Measurements from ENCODE around the gene RPL10. TPM values are rescaled to one million over a fixed set of nuclear protein-coding genes. Genes with fewer than 3 reads are reported as not detected.
A peak's percentile ranks its signal among the peaks of the same experiment; 100 is the strongest.

RPL10 gene
- total and polyA plus RNA-seq, 9 of the 15 experiments (the other 6 are each of a cell fraction or from before 2014, with no cell fraction given), result 3,774 to 7,600 (median 5,014) TPM

GRCh38 chrX:154397888-154398667, at the start of gene RPL10 (continued):
- TF ChIP-seq, protein P1, sequence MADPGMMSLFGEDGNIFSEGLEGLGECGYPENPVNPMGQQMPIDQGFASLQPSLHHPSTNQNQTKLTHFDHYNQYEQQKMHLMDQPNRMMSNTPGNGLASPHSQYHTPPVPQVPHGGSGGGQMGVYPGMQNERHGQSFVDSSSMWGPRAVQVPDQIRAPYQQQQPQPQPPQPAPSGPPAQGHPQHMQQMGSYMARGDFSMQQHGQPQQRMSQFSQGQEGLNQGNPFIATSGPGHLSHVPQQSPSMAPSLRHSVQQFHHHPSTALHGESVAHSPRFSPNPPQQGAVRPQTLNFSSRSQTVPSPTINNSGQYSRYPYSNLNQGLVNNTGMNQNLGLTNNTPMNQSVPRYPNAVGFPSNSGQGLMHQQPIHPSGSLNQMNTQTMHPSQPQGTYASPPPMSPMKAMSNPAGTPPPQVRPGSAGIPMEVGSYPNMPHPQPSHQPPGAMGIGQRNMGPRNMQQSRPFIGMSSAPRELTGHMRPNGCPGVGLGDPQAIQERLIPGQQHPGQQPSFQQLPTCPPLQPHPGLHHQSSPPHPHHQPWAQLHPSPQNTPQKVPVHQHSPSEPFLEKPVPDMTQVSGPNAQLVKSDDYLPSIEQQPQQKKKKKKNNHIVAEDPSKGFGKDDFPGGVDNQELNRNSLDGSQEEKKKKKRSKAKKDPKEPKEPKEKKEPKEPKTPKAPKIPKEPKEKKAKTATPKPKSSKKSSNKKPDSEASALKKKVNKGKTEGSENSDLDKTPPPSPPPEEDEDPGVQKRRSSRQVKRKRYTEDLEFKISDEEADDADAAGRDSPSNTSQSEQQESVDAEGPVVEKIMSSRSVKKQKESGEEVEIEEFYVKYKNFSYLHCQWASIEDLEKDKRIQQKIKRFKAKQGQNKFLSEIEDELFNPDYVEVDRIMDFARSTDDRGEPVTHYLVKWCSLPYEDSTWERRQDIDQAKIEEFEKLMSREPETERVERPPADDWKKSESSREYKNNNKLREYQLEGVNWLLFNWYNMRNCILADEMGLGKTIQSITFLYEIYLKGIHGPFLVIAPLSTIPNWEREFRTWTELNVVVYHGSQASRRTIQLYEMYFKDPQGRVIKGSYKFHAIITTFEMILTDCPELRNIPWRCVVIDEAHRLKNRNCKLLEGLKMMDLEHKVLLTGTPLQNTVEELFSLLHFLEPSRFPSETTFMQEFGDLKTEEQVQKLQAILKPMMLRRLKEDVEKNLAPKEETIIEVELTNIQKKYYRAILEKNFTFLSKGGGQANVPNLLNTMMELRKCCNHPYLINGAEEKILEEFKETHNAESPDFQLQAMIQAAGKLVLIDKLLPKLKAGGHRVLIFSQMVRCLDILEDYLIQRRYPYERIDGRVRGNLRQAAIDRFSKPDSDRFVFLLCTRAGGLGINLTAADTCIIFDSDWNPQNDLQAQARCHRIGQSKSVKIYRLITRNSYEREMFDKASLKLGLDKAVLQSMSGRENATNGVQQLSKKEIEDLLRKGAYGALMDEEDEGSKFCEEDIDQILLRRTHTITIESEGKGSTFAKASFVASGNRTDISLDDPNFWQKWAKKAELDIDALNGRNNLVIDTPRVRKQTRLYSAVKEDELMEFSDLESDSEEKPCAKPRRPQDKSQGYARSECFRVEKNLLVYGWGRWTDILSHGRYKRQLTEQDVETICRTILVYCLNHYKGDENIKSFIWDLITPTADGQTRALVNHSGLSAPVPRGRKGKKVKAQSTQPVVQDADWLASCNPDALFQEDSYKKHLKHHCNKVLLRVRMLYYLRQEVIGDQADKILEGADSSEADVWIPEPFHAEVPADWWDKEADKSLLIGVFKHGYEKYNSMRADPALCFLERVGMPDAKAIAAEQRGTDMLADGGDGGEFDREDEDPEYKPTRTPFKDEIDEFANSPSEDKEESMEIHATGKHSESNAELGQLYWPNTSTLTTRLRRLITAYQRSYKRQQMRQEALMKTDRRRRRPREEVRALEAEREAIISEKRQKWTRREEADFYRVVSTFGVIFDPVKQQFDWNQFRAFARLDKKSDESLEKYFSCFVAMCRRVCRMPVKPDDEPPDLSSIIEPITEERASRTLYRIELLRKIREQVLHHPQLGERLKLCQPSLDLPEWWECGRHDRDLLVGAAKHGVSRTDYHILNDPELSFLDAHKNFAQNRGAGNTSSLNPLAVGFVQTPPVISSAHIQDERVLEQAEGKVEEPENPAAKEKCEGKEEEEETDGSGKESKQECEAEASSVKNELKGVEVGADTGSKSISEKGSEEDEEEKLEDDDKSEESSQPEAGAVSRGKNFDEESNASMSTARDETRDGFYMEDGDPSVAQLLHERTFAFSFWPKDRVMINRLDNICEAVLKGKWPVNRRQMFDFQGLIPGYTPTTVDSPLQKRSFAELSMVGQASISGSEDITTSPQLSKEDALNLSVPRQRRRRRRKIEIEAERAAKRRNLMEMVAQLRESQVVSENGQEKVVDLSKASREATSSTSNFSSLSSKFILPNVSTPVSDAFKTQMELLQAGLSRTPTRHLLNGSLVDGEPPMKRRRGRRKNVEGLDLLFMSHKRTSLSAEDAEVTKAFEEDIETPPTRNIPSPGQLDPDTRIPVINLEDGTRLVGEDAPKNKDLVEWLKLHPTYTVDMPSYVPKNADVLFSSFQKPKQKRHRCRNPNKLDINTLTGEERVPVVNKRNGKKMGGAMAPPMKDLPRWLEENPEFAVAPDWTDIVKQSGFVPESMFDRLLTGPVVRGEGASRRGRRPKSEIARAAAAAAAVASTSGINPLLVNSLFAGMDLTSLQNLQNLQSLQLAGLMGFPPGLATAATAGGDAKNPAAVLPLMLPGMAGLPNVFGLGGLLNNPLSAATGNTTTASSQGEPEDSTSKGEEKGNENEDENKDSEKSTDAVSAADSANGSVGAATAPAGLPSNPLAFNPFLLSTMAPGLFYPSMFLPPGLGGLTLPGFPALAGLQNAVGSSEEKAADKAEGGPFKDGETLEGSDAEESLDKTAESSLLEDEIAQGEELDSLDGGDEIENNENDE (IDR thresholded peaks at IDR 0.05; ENCODE audit: low read depth, low read length), result peak; percentile 23
- TF ChIP-seq SMAD1 (IDR thresholded peaks at IDR 0.05; ENCODE audit: low read depth, low read length, partially characterized antibody) (peak; percentile 97), THAP7 (CRISPR knock-in tag; IDR thresholded peaks at IDR 0.05) (no peak), ELK3 (CRISPR knock-in tag; IDR thresholded peaks at IDR 0.05) (no peak), SIRT6 (IDR thresholded peaks at IDR 0.05; ENCODE audit: low read depth, low read length) (peak; percentile 70), PTBP1 (IDR thresholded peaks at IDR 0.05; ENCODE audit: low read depth, low read length) (no peak), PATZ1 (CRISPR knock-in tag; IDR thresholded peaks at IDR 0.05; ENCODE audit: borderline replicate concordance) (no peak), ZNF79 (CRISPR knock-in tag; IDR thresholded peaks at IDR 0.05; ENCODE audit: low read depth) (no peak), TAF7 (tag; IDR thresholded peaks at IDR 0.05) (peak; percentile 98), EWSR1 (IDR thresholded peaks at IDR 0.05; ENCODE audit: borderline replicate concordance, low read depth, partially characterized antibody) (no peak), ZC3H8 (IDR thresholded peaks at IDR 0.05) (no peak), FOXK2 (conservative IDR thresholded peaks at IDR 0.05 in 1 of 2, IDR thresholded peaks at IDR 0.05 in 1 of 2; ENCODE audit: low read depth in 2 of 2) (peak; percentile 11 to 30; a peak in 1 of 4 replicates)

Measured in K562 (cell line).